ENCODE data around the gene UBE2J2. TPM values are rescaled to one million over a fixed set of nuclear protein-coding genes. Genes with fewer than 3 reads are reported as not detected.

The UBE2J2 gene
- total and polyA plus RNA-seq, 2 experiments from 2014 or later, result 47.1 to 70.2 TPM

DNA sequence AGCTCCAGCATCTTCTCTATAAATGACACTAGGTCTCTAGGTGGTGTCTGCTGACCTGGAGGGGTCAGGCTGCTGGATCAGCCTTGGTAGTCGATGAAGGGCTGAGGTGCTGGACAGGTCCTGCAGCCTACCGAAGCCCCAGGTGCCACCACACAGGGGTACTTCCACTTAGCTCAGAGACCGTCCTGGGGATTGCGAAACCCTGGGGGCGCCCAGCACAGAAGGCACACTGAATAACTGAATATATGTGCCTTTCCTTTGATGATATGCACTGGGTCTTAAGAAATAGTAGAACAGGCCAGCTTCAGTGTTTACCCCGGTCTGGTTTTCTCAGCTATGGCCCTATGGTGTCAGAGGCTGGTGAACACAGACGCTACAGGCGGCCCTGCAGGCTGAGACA, 10.9 kb downstream of the UBE2J2 start (continued):
- TF ChIP-seq, protein P1, sequence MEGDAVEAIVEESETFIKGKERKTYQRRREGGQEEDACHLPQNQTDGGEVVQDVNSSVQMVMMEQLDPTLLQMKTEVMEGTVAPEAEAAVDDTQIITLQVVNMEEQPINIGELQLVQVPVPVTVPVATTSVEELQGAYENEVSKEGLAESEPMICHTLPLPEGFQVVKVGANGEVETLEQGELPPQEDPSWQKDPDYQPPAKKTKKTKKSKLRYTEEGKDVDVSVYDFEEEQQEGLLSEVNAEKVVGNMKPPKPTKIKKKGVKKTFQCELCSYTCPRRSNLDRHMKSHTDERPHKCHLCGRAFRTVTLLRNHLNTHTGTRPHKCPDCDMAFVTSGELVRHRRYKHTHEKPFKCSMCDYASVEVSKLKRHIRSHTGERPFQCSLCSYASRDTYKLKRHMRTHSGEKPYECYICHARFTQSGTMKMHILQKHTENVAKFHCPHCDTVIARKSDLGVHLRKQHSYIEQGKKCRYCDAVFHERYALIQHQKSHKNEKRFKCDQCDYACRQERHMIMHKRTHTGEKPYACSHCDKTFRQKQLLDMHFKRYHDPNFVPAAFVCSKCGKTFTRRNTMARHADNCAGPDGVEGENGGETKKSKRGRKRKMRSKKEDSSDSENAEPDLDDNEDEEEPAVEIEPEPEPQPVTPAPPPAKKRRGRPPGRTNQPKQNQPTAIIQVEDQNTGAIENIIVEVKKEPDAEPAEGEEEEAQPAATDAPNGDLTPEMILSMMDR (conservative IDR thresholded peaks at IDR 0.05; ENCODE audit: low read depth in 2 of 2), result no peak
- TF ChIP-seq POLR2AphosphoS5 (IDR thresholded peaks at IDR 0.05; ENCODE audit: low read depth), result no peak
- TF ChIP-seq, protein P2, sequence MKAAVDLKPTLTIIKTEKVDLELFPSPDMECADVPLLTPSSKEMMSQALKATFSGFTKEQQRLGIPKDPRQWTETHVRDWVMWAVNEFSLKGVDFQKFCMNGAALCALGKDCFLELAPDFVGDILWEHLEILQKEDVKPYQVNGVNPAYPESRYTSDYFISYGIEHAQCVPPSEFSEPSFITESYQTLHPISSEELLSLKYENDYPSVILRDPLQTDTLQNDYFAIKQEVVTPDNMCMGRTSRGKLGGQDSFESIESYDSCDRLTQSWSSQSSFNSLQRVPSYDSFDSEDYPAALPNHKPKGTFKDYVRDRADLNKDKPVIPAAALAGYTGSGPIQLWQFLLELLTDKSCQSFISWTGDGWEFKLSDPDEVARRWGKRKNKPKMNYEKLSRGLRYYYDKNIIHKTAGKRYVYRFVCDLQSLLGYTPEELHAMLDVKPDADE (IDR thresholded peaks at IDR 0.05), result no peak
- TF ChIP-seq, protein P3, sequence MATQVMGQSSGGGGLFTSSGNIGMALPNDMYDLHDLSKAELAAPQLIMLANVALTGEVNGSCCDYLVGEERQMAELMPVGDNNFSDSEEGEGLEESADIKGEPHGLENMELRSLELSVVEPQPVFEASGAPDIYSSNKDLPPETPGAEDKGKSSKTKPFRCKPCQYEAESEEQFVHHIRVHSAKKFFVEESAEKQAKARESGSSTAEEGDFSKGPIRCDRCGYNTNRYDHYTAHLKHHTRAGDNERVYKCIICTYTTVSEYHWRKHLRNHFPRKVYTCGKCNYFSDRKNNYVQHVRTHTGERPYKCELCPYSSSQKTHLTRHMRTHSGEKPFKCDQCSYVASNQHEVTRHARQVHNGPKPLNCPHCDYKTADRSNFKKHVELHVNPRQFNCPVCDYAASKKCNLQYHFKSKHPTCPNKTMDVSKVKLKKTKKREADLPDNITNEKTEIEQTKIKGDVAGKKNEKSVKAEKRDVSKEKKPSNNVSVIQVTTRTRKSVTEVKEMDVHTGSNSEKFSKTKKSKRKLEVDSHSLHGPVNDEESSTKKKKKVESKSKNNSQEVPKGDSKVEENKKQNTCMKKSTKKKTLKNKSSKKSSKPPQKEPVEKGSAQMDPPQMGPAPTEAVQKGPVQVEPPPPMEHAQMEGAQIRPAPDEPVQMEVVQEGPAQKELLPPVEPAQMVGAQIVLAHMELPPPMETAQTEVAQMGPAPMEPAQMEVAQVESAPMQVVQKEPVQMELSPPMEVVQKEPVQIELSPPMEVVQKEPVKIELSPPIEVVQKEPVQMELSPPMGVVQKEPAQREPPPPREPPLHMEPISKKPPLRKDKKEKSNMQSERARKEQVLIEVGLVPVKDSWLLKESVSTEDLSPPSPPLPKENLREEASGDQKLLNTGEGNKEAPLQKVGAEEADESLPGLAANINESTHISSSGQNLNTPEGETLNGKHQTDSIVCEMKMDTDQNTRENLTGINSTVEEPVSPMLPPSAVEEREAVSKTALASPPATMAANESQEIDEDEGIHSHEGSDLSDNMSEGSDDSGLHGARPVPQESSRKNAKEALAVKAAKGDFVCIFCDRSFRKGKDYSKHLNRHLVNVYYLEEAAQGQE (IDR thresholded peaks at IDR 0.05; ENCODE audit: unreplicated experiment), result no peak

DNA sequence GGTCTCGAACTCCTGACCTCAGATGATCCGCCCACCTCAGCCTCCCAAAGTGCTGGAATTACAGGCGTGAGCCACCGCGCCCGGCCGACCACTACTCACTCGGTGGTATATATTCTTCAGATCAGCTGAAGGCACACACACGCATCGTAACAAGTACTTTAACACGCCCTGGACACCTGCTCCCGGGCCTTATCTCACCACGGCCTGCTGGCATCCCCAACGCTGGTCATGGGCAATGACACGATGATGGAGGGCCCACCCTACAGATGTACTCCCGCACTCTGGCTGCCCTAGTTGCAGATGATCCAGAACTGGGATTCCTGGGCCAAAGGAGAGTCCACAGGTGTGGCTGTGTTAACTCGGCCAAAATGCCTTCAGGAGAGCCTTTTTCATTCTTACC, 11.6 kb downstream of the UBE2J2 start:
- DNase-seq (ENCODE audit: low spot score) (no peak), ATAC-seq (no peak)
- Histone ChIP-seq H4K20me1 (replicated peaks; ENCODE audit: insufficient read depth) (peaks cover 24% of the 10 kb centered on the region), H3K27me3 (ENCODE audit: insufficient read depth) (no peaks in the 10 kb centered on the region), H3K79me2 (replicated peaks; ENCODE audit: insufficient read depth) (peaks cover 39% of the 10 kb centered on the region), H3K27ac (ENCODE audit: low read depth) (no peak overlapping the region), H3K4me3 (no peak overlapping the region), H3K4me1 (ENCODE audit: insufficient read depth) (peaks cover 9% of the 10 kb centered on the region), H3K9me2 (ENCODE audit: insufficient read depth) (no peaks in the 10 kb centered on the region), H3K36me3 (ENCODE audit: insufficient read depth) (peaks cover 14% of the 10 kb centered on the region; the same call in 1 of the 2 replicates), H2AFZ (no peak overlapping the region), H3K4me2 (no peak overlapping the region), H3F3A (replicated peaks; ENCODE audit: low read depth) (0 out of 2 replicates have a peak, but pooled peaks cover 13% of the 10 kb centered on the region)
- Mint-ChIP-seq H3K4me1 (peaks cover 17% of the 10 kb centered on the region), H3K36me3 (ENCODE audit: low read depth) (peaks cover 63% of the 10 kb centered on the region), H3K4me3 (no peak overlapping the region), H3K9me3 (no peaks in the 10 kb centered on the region), H3K27ac (no peak overlapping the region), H3K27me3 (ENCODE audit: insufficient read depth, low read depth, poor library complexity) (peaks cover 21% of the 10 kb centered on the region)
- TF ChIP-seq EZH2 (IDR thresholded peaks at IDR 0.05; ENCODE audit: low read depth, unreplicated experiment), result no peak
- no peak for TF ChIP-seq EZH2phosphoT487 (IDR thresholded peaks at IDR 0.05; ENCODE audit: unreplicated experiment)
- TF ChIP-seq, protein P1 (conservative IDR thresholded peaks at IDR 0.05; ENCODE audit: low read depth in 2 of 2), result no peak
- TF ChIP-seq, protein P2 (IDR thresholded peaks at IDR 0.05), result no peak
- TF ChIP-seq CREB1 (CRISPR knock-in tag; IDR thresholded peaks at IDR 0.05; ENCODE audit: low read depth), result no peak
- TF ChIP-seq NANOG (IDR thresholded peaks at IDR 0.05; ENCODE audit: borderline replicate concordance), result no peak

All from GM23338 (cell line).